ENCODE measurements around the gene ORM2. TPM values are rescaled to one million over a fixed set of nuclear protein-coding genes. Genes with fewer than 3 reads are reported as not detected.

Gene ORM2
- total and polyA plus RNA-seq, 2 of the 8 experiments (the other 6 are each of a cell fraction or from before 2014, with no cell fraction given), result 1.3 TPM; not detected in 1

DNA sequence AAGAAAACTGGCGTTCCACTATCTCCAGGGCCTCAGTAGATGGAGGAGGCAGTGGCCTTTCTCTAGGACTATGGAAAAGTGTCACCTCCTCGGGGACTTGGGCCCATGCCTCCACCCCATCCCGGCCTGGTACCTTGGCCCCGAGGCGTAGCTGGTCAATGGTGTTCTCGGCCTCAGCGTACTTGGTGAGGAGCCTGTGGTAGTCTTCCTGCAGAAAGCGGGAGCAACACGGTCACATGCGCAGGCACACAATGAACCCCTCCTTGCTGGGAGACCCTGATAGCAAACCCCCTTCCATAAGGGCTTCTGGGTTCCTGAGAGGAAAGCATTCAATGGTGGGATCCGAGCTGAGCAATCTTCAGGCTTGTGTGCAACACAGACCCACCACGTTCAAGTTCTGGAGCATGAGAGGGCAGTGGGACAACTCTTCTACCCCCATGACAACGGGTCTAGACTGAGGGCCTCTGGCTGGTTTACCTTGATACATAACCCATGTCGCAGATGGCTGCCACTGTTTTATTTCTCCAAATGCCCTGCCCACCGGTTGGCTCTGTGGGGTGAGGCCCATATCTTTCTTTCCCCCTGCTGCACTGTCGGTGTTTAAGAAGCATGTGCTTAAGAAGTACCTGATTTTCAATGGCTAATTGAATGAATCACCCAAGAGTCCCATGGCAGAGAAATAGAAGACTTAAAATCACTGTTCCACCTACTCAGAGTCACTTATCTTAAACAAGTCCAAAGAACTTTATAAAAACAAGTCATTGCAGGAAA, 44.5 kb downstream of the ORM2 start:
- H3K27me3 ChIP-seq (replicated peaks in 1 of 4; ENCODE audit: control insufficient read depth in 3 of 4, extremely low read depth in 1 of 4, insufficient read depth in 3 of 4, low read length in 3 of 4), result no peaks in the 10 kb centered on the region
- POLR2A ChIA-PET (ENCODE audit: partially characterized antibody), result interaction anchor here (1.1 to 5.9 kb wide), 2 partner anchors 12 to 24 kb away, joined by 4 to 67 read pairs; partner anchors contain the start of gene AKNA
- peak overlapping the region; percentile 2 for H4K91ac ChIP-seq (replicated peaks; ENCODE audit: insufficient read length, low read length)
- H2BK15ac ChIP-seq (ENCODE audit: low read length), result no peak overlapping the region; the same call in 1 of the 2 replicates
- peaks cover 11% of the 10 kb centered on the region; the same call in 1 of the 2 replicates for H3K23me2 ChIP-seq (ENCODE audit: low read depth, low read length)
- H3K79me2 ChIP-seq (ENCODE audit: control insufficient read depth in 1 of 2, insufficient read depth in 2 of 2, low read length in 2 of 2), result no peaks in the 10 kb centered on the region
- H2BK12ac ChIP-seq (ENCODE audit: low read depth, low read length), result 0 out of 2 replicates have a peak overlapping the region, but pooled peaks have one; percentile 90
- no peak overlapping the region for H3K14ac ChIP-seq (ENCODE audit: insufficient read length)
- H3K9me3 ChIP-seq (ENCODE audit: insufficient read depth in 2 of 2, low read depth in 1 of 2, low read length in 1 of 2), result no peaks in the 10 kb centered on the region
- peak overlapping the region; percentile 66; the same call in 1 of the 2 replicates for H2BK5ac ChIP-seq (ENCODE audit: low read depth, low read length)
- no peak overlapping the region for H3K27ac ChIP-seq (ENCODE audit: low read depth, low read length)
- peak overlapping the region; percentile 80; the same call in 1 of the 2 replicates for H2BK20ac ChIP-seq (ENCODE audit: low read length)
- no peak overlapping the region for H2BK120ac ChIP-seq (replicated peaks; ENCODE audit: low read depth, low read length)
- H2AK5ac ChIP-seq (ENCODE audit: low read depth, low read length), result peak overlapping the region; percentile 82; the same call in 1 of the 2 replicates
- peak overlapping the region; percentile 9 for H3K4ac ChIP-seq (replicated peaks; ENCODE audit: insufficient read length, low read depth, low read length)
- DNase-seq (ENCODE audit: low read depth in 1 of 2, low spot score in 2 of 2), result no peak
- H3K56ac ChIP-seq (replicated peaks; ENCODE audit: insufficient read length, low read depth, low read length), result no peak overlapping the region
- H3K4me3 ChIP-seq (ENCODE audit: extremely low read depth in 1 of 4, insufficient read depth in 2 of 4, low read depth in 3 of 4, low read length in 4 of 4), result no peak overlapping the region
- FAIRE-seq, result no peak
- no peak overlapping the region for H3K23ac ChIP-seq (ENCODE audit: insufficient read length)
- no peak overlapping the region for H3K4me2 ChIP-seq (ENCODE audit: insufficient read depth in 1 of 2, low read depth in 2 of 2, low read length in 2 of 2)
- no peak overlapping the region for H4K5ac ChIP-seq (ENCODE audit: insufficient read length, low read depth, low read length)
- peaks cover 0 to 17% (median 2%) of the 10 kb centered on the region in 4 experiments; a peak in 3 of 8 replicates for H3K36me3 ChIP-seq (ENCODE audit: control insufficient read depth in 2 of 4, insufficient read depth in 4 of 4, low read length in 3 of 4)
- H3K18ac ChIP-seq (ENCODE audit: extremely low read depth, low read length), result no peak overlapping the region; the same call in 1 of the 2 replicates
- TF ChIP-seq POU5F1 (IDR thresholded peaks at IDR 0.05; ENCODE audit: low read depth, low read length) (no peak), GTF2F1 (IDR thresholded peaks at IDR 0.05; ENCODE audit: borderline replicate concordance, low read depth, low read length) (no peak), SIRT6 (IDR thresholded peaks at IDR 0.05; ENCODE audit: low read length) (no peak)
- CTCF ChIA-PET (ENCODE audit: partially characterized antibody), result interaction anchor here (0.7 to 1.4 kb wide), 5 partner anchors 9 to 279 kb away, joined by 3 to 6 read pairs (median 3); no protein-coding TSS in a partner anchor
- no peak overlapping the region for H4K8ac ChIP-seq (ENCODE audit: extremely low read depth, insufficient read depth, low read length)
- WGBS, 2 experiments (ENCODE audit: extremely low coverage in 1 of 2, insufficient coverage in 1 of 2, insufficient read length in 1 of 2, insufficient replicate concordance in 2 of 2, low coverage in 1 of 2, low lambda C conversion rate in 2 of 2, missing lambda C conversion rate in 1 of 2), result 91% methylated on average over 16 of the region's 16 CpGs; no CpG with 5 or more reads in 1 of the 2 experiments
- no peak overlapping the region; a peak in 1 of 7 replicates for H3K9ac ChIP-seq (replicated peaks in 1 of 4; ENCODE audit: extremely low read depth in 1 of 4, low read depth in 3 of 4, low read length in 3 of 4)
- H3K4me1 ChIP-seq (replicated peaks in 1 of 4; ENCODE audit: control insufficient read depth in 3 of 4, insufficient read depth in 4 of 4, low read length in 3 of 4), result peaks cover 7 to 30% (median 20%) of the 10 kb centered on the region in 4 experiments
- peaks cover 2% of the 10 kb centered on the region in 2 experiments for H4K20me1 ChIP-seq (replicated peaks in 1 of 2; ENCODE audit: control insufficient read depth in 1 of 2, insufficient read depth in 2 of 2, low read length in 2 of 2)
- H2AFZ ChIP-seq (ENCODE audit: low read length), result no peak overlapping the region
- no peaks in the 10 kb centered on the region for H3K79me1 ChIP-seq (ENCODE audit: low read depth, low read length)
